ENCODE data around the gene DMD.

DMD gene

DNA sequence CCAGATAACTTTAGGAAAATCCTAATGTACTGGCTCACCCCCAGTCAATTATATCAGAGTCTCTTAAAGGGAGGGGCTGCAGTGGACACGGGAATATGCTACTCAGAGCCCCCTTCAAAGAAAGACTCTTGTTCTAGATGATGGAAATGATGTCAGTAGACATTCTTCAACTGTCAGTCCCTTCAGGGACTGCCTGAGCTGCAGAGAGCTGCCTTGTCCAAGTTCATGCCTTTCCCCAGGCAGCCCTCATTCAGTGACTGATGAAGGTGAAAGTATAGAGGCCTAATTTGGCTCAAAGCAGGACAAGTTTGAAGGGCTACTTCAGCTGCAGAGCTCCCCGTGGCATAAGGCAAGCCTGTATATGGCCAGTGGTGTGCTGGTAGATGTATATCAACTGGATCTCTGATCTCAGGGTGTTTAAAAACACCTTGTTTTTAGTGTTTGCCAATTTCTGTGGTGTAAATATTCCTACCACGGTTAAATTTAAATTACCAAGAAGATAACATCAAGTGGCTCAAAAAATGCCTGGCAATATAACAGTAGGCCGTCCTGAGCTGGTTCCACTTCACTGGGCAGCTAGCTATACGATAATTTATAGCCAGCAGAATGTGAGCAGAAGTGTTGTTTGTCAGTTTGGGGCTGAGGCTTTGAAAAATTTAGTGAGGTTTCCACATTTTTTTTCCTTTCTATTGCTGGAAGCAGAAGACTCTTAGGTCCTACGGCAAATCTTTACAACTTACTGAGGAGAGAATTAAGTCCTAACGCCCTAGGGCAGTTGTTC, 1390.7 kb downstream of the DMD start:
- H3K4me1 ChIP-seq (ENCODE audit: control insufficient read depth, insufficient read depth, low read length, unreplicated experiment): no peaks in the 10 kb centered on the region
- no peak overlapping the region for H2AFZ ChIP-seq (ENCODE audit: low read length, unreplicated experiment)
- H3K79me2 ChIP-seq (ENCODE audit: control insufficient read depth, insufficient read depth, low read length, unreplicated experiment): no peaks in the 10 kb centered on the region
- H3K27me3 ChIP-seq (ENCODE audit: insufficient read depth, low read length): no peaks in the 10 kb centered on the region
- no peak overlapping the region for H3K27ac ChIP-seq (ENCODE audit: low read depth, low read length)
- no peaks in the 10 kb centered on the region for H3K36me3 ChIP-seq (ENCODE audit: insufficient read depth, low read length)
- no peak overlapping the region for H3K4me3 ChIP-seq (ENCODE audit: low read depth, low read length)

DNA sequence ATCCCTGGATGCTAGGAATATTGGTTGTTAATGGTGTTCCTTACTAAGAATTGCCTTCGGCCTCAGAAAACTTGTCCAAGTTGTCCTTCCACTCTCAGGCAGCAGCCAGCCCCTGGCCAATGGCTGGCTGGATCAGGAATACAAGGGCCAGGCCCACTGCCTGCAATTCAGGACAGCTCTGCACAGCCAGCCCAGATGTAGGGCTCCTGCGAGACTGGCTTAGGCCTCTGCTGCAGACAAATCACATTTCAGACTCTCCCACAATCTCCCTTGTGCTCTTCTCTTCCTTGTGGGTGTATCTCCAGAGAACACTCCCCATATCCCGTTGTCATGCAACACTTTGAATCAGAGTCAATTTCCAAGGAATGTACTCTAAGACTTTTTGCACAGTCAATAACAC, 1391.9 kb downstream of the DMD start:
- Histone ChIP-seq H3K79me2 (ENCODE audit: control insufficient read depth, insufficient read depth, low read length, unreplicated experiment) (no peaks in the 10 kb centered on the region), H3K36me3 (ENCODE audit: insufficient read depth, low read length) (no peaks in the 10 kb centered on the region), H2AFZ (ENCODE audit: low read length, unreplicated experiment) (no peak overlapping the region), H3K4me3 (ENCODE audit: low read depth, low read length) (no peak overlapping the region), H3K27ac (ENCODE audit: low read depth, low read length) (no peak overlapping the region), H3K27me3 (ENCODE audit: insufficient read depth, low read length) (no peaks in the 10 kb centered on the region), H3K4me1 (ENCODE audit: control insufficient read depth, insufficient read depth, low read length, unreplicated experiment) (no peaks in the 10 kb centered on the region)

DNA sequence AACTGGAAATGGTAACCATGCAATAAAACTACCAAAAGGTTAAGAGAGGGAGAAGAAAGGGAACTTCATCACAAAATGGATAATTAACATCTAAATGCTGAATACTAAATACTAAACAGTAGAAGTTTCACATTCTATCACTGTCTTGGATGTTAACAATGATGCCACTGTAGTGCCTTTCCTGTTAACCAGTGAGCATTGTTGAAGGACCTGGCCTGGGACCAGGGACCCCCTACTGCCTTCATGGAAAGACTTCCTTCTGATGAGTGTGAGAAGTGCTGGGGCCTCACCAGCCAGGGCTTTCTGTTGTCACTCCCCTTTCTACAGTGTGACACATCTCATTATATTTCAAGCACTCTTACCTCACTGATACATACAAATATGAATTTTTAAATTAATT, 1400.2 kb downstream of the DMD start:
- no peak overlapping the region for H2AFZ ChIP-seq (ENCODE audit: low read length, unreplicated experiment)
- H3K4me3 ChIP-seq (ENCODE audit: low read depth, low read length): no peak overlapping the region
- H3K4me1 ChIP-seq (ENCODE audit: control insufficient read depth, insufficient read depth, low read length, unreplicated experiment): no peaks in the 10 kb centered on the region
- no peaks in the 10 kb centered on the region for H3K27me3 ChIP-seq (ENCODE audit: insufficient read depth, low read length)
- no peaks in the 10 kb centered on the region for H3K79me2 ChIP-seq (ENCODE audit: control insufficient read depth, insufficient read depth, low read length, unreplicated experiment)
- H3K36me3 ChIP-seq (ENCODE audit: insufficient read depth, low read length): no peaks in the 10 kb centered on the region
- no peak overlapping the region for H3K27ac ChIP-seq (ENCODE audit: low read depth, low read length)

DNA sequence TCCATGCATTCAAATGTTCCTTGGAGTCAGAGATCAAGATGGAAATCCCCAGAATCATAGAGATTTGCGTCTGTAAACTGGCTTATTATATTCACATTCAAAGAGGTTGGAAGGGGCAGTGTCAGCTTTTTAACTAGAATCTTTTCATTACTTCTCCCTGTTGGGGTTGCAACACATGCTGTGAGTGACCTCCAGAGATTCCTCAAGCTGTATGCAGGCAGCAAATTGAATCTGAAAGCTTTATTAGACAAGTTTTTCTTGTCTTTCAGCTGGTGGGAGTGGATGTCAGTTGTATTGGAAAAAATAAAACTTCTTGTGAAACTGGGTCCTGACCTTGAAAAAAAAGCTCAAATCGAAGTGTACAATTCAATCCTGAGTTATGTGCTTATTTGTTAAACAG, 1403.0 kb downstream of the DMD start:
- Histone ChIP-seq H3K27me3 (ENCODE audit: insufficient read depth, low read length) (no peaks in the 10 kb centered on the region), H2AFZ (ENCODE audit: low read length, unreplicated experiment) (no peak overlapping the region), H3K4me3 (ENCODE audit: low read depth, low read length) (no peak overlapping the region), H3K4me1 (ENCODE audit: control insufficient read depth, insufficient read depth, low read length, unreplicated experiment) (no peaks in the 10 kb centered on the region), H3K36me3 (ENCODE audit: insufficient read depth, low read length) (no peaks in the 10 kb centered on the region), H3K27ac (ENCODE audit: low read depth, low read length) (no peak overlapping the region), H3K79me2 (ENCODE audit: control insufficient read depth, insufficient read depth, low read length, unreplicated experiment) (no peaks in the 10 kb centered on the region)

DNA sequence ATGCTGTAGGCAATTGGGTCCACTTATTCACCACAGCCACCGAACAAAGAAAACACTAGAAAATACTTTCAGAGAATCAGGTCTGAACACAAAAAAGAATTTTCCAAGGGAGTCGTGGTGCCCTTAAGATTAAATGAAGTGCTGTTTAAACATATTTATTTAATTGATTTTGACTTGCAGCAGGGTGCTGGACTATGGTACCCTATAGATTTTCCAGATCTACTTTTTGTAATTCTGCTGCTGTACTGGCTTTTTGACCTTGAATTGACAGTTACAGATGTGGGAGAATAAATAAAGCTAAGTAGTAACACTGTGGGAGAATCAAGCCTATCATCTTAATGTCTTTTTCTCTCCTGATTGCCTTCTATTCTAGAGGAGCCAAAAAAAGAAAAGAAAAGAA, 1404.2 kb downstream of the DMD start:
- H3K79me2 ChIP-seq (ENCODE audit: control insufficient read depth, insufficient read depth, low read length, unreplicated experiment): no peaks in the 10 kb centered on the region
- H3K4me3 ChIP-seq (ENCODE audit: low read depth, low read length): no peak overlapping the region
- no peaks in the 10 kb centered on the region for H3K27me3 ChIP-seq (ENCODE audit: insufficient read depth, low read length)
- no peaks in the 10 kb centered on the region for H3K4me1 ChIP-seq (ENCODE audit: control insufficient read depth, insufficient read depth, low read length, unreplicated experiment)
- H3K27ac ChIP-seq (ENCODE audit: low read depth, low read length): no peak overlapping the region
- H2AFZ ChIP-seq (ENCODE audit: low read length, unreplicated experiment): no peak overlapping the region
- H3K36me3 ChIP-seq (ENCODE audit: insufficient read depth, low read length): no peaks in the 10 kb centered on the region

DNA sequence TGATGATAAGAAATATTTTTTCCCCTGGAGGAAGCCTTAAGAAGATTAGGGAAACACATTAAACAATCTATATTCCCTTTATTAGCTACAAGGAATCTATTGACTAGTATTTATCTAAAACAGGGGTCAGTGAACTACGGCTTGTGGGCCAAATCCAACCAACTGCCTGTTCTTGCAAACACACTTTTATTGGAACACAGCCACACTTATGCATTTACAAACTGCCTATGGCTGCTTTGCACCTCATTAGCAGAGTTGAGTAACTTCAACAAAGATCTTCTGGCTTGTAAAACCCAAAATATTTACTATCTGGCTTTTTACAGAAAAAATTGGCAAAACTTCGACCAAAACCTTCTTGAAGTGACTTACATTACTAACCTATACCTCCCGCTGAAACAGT, 1405.6 kb downstream of the DMD start:
- Histone ChIP-seq H3K4me1 (ENCODE audit: control insufficient read depth, insufficient read depth, low read length, unreplicated experiment) (no peaks in the 10 kb centered on the region), H3K36me3 (ENCODE audit: insufficient read depth, low read length) (no peaks in the 10 kb centered on the region), H2AFZ (ENCODE audit: low read length, unreplicated experiment) (no peak overlapping the region), H3K27me3 (ENCODE audit: insufficient read depth, low read length) (no peaks in the 10 kb centered on the region), H3K4me3 (ENCODE audit: low read depth, low read length) (no peak overlapping the region), H3K79me2 (ENCODE audit: control insufficient read depth, insufficient read depth, low read length, unreplicated experiment) (no peaks in the 10 kb centered on the region), H3K27ac (ENCODE audit: low read depth, low read length) (no peak overlapping the region)

DNA sequence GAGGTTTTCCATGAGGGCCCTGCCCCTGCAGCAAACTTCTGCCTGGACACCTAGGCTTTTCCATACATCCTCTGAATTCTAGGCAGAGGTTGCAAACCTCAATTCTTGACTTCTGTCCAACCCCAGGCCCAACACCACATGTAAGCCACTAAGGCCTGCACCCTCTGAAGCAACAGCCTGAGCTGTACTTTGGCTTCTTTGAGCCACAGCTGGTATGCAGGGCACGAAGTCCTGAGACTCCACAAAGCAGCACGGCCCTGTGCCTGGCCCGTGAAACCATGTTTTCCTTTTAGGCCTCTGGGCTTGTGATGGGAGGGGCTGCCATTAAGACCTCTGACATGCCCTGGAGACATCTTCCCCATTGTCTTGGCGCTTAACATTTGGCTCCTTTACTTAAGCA, 1411.1 kb downstream of the DMD start:
- Histone ChIP-seq H3K36me3 (ENCODE audit: insufficient read depth, low read length) (no peaks in the 10 kb centered on the region), H3K79me2 (ENCODE audit: control insufficient read depth, insufficient read depth, low read length, unreplicated experiment) (no peaks in the 10 kb centered on the region), H3K27me3 (ENCODE audit: insufficient read depth, low read length) (no peaks in the 10 kb centered on the region), H3K4me1 (ENCODE audit: control insufficient read depth, insufficient read depth, low read length, unreplicated experiment) (no peaks in the 10 kb centered on the region), H3K4me3 (ENCODE audit: low read depth, low read length) (no peak overlapping the region), H3K27ac (ENCODE audit: low read depth, low read length) (no peak overlapping the region), H2AFZ (ENCODE audit: low read length, unreplicated experiment) (no peak overlapping the region)

DNA sequence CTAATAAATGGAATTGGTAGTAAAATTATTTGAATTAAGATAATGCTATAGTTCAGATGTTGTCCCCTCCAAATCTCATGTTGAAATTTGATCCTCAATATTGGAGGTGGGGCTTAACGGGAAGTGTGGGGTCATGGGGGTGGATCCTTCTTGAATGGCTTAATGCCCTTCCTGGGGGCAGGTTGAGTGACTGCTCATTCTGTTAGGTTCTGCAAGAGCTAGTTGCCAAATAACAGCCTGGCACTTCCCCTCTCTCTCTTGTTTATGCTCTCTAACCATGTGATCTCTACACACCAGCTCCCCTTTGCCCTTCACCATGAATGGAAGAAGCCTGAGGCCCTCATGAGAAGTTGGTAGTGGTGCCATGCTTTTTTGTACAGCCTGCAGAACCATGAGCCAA, 1414.7 kb downstream of the DMD start:
- Histone ChIP-seq H3K4me1 (ENCODE audit: control insufficient read depth, insufficient read depth, low read length, unreplicated experiment) (no peaks in the 10 kb centered on the region), H3K27me3 (ENCODE audit: insufficient read depth, low read length) (no peaks in the 10 kb centered on the region), H3K79me2 (ENCODE audit: control insufficient read depth, insufficient read depth, low read length, unreplicated experiment) (no peaks in the 10 kb centered on the region), H3K36me3 (ENCODE audit: insufficient read depth, low read length) (no peaks in the 10 kb centered on the region), H2AFZ (ENCODE audit: low read length, unreplicated experiment) (no peak overlapping the region), H3K27ac (ENCODE audit: low read depth, low read length) (no peak overlapping the region), H3K4me3 (ENCODE audit: low read depth, low read length) (no peak overlapping the region)

DNA sequence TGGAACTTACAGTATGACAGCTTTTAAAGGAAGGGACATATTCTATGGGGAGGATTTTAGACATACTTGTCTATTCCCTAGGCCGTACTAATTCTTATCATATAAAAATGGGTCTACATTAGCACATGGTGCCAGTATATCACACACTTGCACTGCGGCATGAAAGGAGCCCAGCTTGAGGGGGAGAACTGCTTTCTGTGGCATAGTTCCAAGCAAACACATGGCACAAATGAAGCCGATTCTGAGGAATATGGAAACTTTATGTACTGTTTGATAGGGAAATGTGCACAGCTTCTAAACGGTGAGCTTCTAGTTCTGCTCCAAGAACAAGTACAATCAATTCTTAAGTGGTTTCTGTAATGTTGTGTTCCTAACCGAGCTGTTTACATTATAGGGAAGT, 1463.9 kb downstream of the DMD start:
- H2AFZ ChIP-seq (ENCODE audit: low read length, unreplicated experiment): no peak overlapping the region
- H3K4me1 ChIP-seq (ENCODE audit: control insufficient read depth, insufficient read depth, low read length, unreplicated experiment): no peaks in the 10 kb centered on the region
- H3K36me3 ChIP-seq (ENCODE audit: insufficient read depth, low read length): no peaks in the 10 kb centered on the region
- H3K27me3 ChIP-seq (ENCODE audit: insufficient read depth, low read length): no peaks in the 10 kb centered on the region
- H3K4me3 ChIP-seq (ENCODE audit: low read depth, low read length): no peak overlapping the region
- H3K79me2 ChIP-seq (ENCODE audit: control insufficient read depth, insufficient read depth, low read length, unreplicated experiment): no peaks in the 10 kb centered on the region
- no peak overlapping the region for H3K27ac ChIP-seq (ENCODE audit: low read depth, low read length)

DNA sequence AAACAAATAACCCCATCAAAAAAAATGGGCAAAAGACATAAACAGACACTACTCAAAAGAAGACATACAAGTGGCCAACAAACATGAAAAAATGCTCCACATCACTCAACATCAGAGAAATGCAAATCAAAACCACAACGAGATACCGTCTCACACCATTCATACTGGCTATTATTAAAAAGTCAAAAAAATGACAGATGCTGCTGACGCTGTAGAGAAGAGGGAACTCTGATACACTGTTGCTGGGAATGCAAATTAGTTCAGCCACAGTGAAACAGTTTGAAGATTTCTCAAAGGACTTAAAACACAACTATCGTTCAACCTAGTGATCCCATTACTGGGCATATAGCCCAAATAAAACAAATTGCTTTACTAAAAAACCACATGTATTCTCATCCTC, 1468.3 kb downstream of the DMD start:
- Histone ChIP-seq H3K4me1 (ENCODE audit: control insufficient read depth, insufficient read depth, low read length, unreplicated experiment) (no peaks in the 10 kb centered on the region), H3K4me3 (ENCODE audit: low read depth, low read length) (no peak overlapping the region), H3K27me3 (ENCODE audit: insufficient read depth, low read length) (no peaks in the 10 kb centered on the region), H2AFZ (ENCODE audit: low read length, unreplicated experiment) (no peak overlapping the region), H3K27ac (ENCODE audit: low read depth, low read length) (no peak overlapping the region), H3K36me3 (ENCODE audit: insufficient read depth, low read length) (no peaks in the 10 kb centered on the region), H3K79me2 (ENCODE audit: control insufficient read depth, insufficient read depth, low read length, unreplicated experiment) (no peaks in the 10 kb centered on the region)

DNA sequence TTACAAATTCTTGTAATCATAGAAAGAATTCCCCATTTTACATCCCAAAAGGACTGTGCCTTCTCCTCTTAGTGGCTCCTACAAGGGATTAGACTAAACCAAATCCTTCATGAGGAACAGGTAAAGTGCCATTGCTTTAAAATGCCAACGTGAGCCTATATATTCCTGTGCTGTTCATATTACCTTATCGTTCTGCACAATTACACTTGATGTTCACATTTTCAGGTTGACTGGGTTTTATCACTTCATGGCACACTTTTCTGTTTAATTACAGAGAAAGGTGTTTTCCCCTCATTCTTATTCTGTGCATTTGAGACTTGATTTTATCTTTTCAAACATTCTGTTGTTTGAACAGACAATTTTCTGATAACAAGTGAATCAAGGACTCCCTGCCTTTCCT, 1493.9 kb downstream of the DMD start:
- Histone ChIP-seq H3K27ac (ENCODE audit: low read depth, low read length) (no peak overlapping the region), H3K36me3 (ENCODE audit: insufficient read depth, low read length) (no peaks in the 10 kb centered on the region), H3K4me1 (ENCODE audit: control insufficient read depth, insufficient read depth, low read length, unreplicated experiment) (no peaks in the 10 kb centered on the region), H3K79me2 (ENCODE audit: control insufficient read depth, insufficient read depth, low read length, unreplicated experiment) (no peaks in the 10 kb centered on the region), H3K27me3 (ENCODE audit: insufficient read depth, low read length) (no peaks in the 10 kb centered on the region), H3K4me3 (ENCODE audit: low read depth, low read length) (no peak overlapping the region), H2AFZ (ENCODE audit: low read length, unreplicated experiment) (no peak overlapping the region)
